OCI-LY1 (cell line): ENCODE results near the gene TUBGCP6.

Experiments
- H2AFZ ChIP-seq: fragments of 200-600 bp; sonication (generic), shearing (Covaris generic); 2 replicates; pipeline ENCODE4 v1.6.0; 2014; ENCODE audit warnings: antibody characterized with exemption, mild to moderate bottlenecking, low read length
- H3F3A ChIP-seq: fragments of 200-600 bp; sonication (generic), shearing (Covaris generic); 2 replicates; pipeline ENCODE4 v1.6.0; 2014; ENCODE audit warnings: mild to moderate bottlenecking, antibody characterized with exemption, low read length, moderate library complexity; ENCODE audit not compliant: insufficient read depth
- H3K27ac ChIP-seq: fragments of 200-600 bp; sonication (generic); 2 replicates; pipeline ENCODE4 v1.5.1; 2014; ENCODE audit warnings: low read length, mixed run types, mild to moderate bottlenecking, low read depth; ENCODE audit not compliant: poor library complexity, severe bottlenecking
- H3K27me3 ChIP-seq: fragments of 200-600 bp; sonication (generic); 2 replicates; pipeline ENCODE4 v1.6.0; 2014; ENCODE audit warnings: antibody characterized with exemption, mild to moderate bottlenecking, low read length, moderate library complexity; ENCODE audit not compliant: insufficient read depth
- H3K36me3 ChIP-seq: fragments of 200-600 bp; sonication (generic); 2 replicates; pipeline ENCODE4 v1.6.1; 2014; ENCODE audit warnings: mild to moderate bottlenecking, antibody characterized with exemption, low read length, moderate library complexity, mixed read lengths; ENCODE audit not compliant: insufficient read depth
- H3K4me1 ChIP-seq: fragments of 200-600 bp; sonication (generic); 2 replicates; pipeline ENCODE4 v1.5.1; 2014; ENCODE audit warnings: mild to moderate bottlenecking, low read length, moderate library complexity; ENCODE audit not compliant: insufficient read depth, severe bottlenecking
- H3K4me2 ChIP-seq: fragments of 200-600 bp; sonication (generic), shearing (Covaris generic); 2 replicates; pipeline ENCODE4 v1.6.1; 2014; ENCODE audit warnings: low read length
- H3K4me3 ChIP-seq: fragments of 200-600 bp; sonication (generic); 2 replicates; pipeline ENCODE4 v1.5.1; 2014; ENCODE audit warnings: low read length, low read depth, mild to moderate bottlenecking, mixed read lengths; ENCODE audit not compliant: poor library complexity, severe bottlenecking
- H3K79me2 ChIP-seq: fragments of 200-600 bp; shearing (Covaris generic); 2 replicates; pipeline ENCODE4 v1.6.1; 2016; ENCODE audit warnings: mixed run types, low read length, mixed read lengths; ENCODE audit not compliant: insufficient read depth
- H3K9ac ChIP-seq: fragments of 200-600 bp; sonication (generic), shearing (Covaris generic); 2 replicates; pipeline ENCODE4 v1.6.1; 2014; ENCODE audit warnings: mild to moderate bottlenecking, low read length, mixed read lengths
- H3K9me2 ChIP-seq: fragments of 200-600 bp; sonication (generic), shearing (Covaris generic); 2 replicates; pipeline ENCODE4 v1.6.1; 2014; ENCODE audit warnings: low read depth, mild to moderate bottlenecking, low read length, mixed read lengths
- H3K9me3 ChIP-seq: fragments of 200-600 bp; shearing (Covaris generic); 2 replicates; pipeline ENCODE4 v1.6.1; 2014; ENCODE audit warnings: low read length, mixed read lengths
- H4K20me1 ChIP-seq: fragments of 200-600 bp; sonication (generic), shearing (Covaris generic); 2 replicates; pipeline ENCODE4 v1.6.0; 2016; ENCODE audit warnings: mild to moderate bottlenecking, low read length; ENCODE audit not compliant: insufficient read depth
- EZH2 ChIP-seq: fragments of 200-600 bp; sonication (generic), shearing (Covaris generic); IDR thresholded peaks from 2 replicates; pipeline ENCODE4 v1.8.0; 2017; ENCODE audit warnings: borderline replicate concordance, mixed run types, mild to moderate bottlenecking, antibody characterized with exemption, low read length, moderate library complexity, mixed read lengths
- TF ChIP-seq, protein P1 (sequence below): fragments of 200-600 bp; sonication (generic), shearing (Covaris generic); IDR thresholded peaks from 2 replicates; pipeline ENCODE4 v1.5.1; 2017; ENCODE audit warnings: mild to moderate bottlenecking, antibody characterized with exemption, low read length, moderate library complexity, mixed read lengths

Gene TUBGCP6

GRCh38 chr22:50244420-50245213 is at the start of gene TUBGCP6:
Gene TUBGCP6, minus strand, starts transcription at chr22:50245023. Its CDS starts 564 bp downstream, at chr22:50244459.
- TF ChIP-seq EZH2: no peak
- TF ChIP-seq, protein P1, sequence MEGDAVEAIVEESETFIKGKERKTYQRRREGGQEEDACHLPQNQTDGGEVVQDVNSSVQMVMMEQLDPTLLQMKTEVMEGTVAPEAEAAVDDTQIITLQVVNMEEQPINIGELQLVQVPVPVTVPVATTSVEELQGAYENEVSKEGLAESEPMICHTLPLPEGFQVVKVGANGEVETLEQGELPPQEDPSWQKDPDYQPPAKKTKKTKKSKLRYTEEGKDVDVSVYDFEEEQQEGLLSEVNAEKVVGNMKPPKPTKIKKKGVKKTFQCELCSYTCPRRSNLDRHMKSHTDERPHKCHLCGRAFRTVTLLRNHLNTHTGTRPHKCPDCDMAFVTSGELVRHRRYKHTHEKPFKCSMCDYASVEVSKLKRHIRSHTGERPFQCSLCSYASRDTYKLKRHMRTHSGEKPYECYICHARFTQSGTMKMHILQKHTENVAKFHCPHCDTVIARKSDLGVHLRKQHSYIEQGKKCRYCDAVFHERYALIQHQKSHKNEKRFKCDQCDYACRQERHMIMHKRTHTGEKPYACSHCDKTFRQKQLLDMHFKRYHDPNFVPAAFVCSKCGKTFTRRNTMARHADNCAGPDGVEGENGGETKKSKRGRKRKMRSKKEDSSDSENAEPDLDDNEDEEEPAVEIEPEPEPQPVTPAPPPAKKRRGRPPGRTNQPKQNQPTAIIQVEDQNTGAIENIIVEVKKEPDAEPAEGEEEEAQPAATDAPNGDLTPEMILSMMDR: no peak; the same call in 1 of the 2 replicates
- H3K9me2 ChIP-seq: no peaks in the 10 kb centered on the region
- H4K20me1 ChIP-seq: no peaks in the 10 kb centered on the region
- H3K79me2 ChIP-seq: peaks cover 23% of the 10 kb centered on the region
- peak within 1 kb of the TSS; percentile 91 for H3K4me2 ChIP-seq
- peaks cover 8% of the 10 kb centered on the region; the same call in 1 of the 2 replicates for H3F3A ChIP-seq
- no peak within 1 kb of the TSS for H2AFZ ChIP-seq
- H3K4me3 ChIP-seq: peak within 1 kb of the TSS; percentile 95
- H3K36me3 ChIP-seq: peaks cover 25% of the 10 kb centered on the region; the same call in 1 of the 2 replicates
- peaks cover 50% of the 10 kb centered on the region for H3K4me1 ChIP-seq
- no peaks in the 10 kb centered on the region for H3K27me3 ChIP-seq
- no peaks in the 10 kb centered on the region for H3K9me3 ChIP-seq
- peak within 1 kb of the TSS; percentile 92 for H3K9ac ChIP-seq
- H3K27ac ChIP-seq: peak within 1 kb of the TSS; percentile 87

DNA sequence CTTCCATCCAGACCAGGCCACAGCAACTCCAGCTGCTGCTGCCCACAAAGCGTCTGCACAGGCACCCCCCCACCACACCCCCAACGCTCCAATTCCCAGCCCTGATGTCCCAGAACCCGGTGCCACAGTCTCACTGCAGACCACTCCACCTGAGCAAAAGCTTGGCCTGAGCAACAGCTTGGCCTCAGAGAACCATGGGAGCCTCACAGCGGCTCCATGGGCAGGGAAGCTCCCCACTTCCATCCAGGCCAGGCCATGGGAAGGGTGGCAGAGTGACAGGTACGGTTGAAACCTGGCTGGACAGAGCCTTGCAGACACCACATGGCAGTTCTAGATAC is 49.5 kb upstream of the TUBGCP6 start:
- Histone ChIP-seq H3K27ac (no peak overlapping the region), H3K9me3 (no peaks in the 10 kb centered on the region), H2AFZ (no peak overlapping the region), H3K36me3 (no peaks in the 10 kb centered on the region), H3K9me2 (no peaks in the 10 kb centered on the region), H3K9ac (no peak overlapping the region), H3K4me1 (peaks cover 19% of the 10 kb centered on the region), H3F3A (0 out of 2 replicates have a peak, but pooled peaks cover 3% of the 10 kb centered on the region), H3K27me3 (peaks cover 22% of the 10 kb centered on the region), H3K4me3 (no peak overlapping the region), H3K79me2 (no peaks in the 10 kb centered on the region), H4K20me1 (no peaks in the 10 kb centered on the region), H3K4me2 (no peak overlapping the region)
- TF ChIP-seq EZH2: no peak
- TF ChIP-seq, protein P1: no peak

- Histone ChIP-seq H3K4me2 (no peak overlapping the region), H3K27ac (no peak overlapping the region), H3K36me3 (no peaks in the 10 kb centered on the region), H3K4me3 (no peak overlapping the region), H3K9me2 (no peaks in the 10 kb centered on the region), H4K20me1 (no peaks in the 10 kb centered on the region), H2AFZ (no peak overlapping the region), H3K4me1 (peaks cover 19% of the 10 kb centered on the region), H3K27me3 (peaks cover 19% of the 10 kb centered on the region), H3K79me2 (no peaks in the 10 kb centered on the region), H3F3A (0 out of 2 replicates have a peak, but pooled peaks cover 3% of the 10 kb centered on the region), H3K9me3 (no peaks in the 10 kb centered on the region), H3K9ac (no peak overlapping the region)
- TF ChIP-seq EZH2: no peak
- TF ChIP-seq, protein P1: no peak
These were observed 48.9 kb upstream of the TUBGCP6 start for GRCh38 chr22:50293441-50294318.
